ENCODE results near the gene MICAL2. TPM values are rescaled to one million over a fixed set of nuclear protein-coding genes. Genes with fewer than 3 reads are reported as not detected.

MICAL2 gene
- total RNA-seq, 4 donors from 2014 or later = 195 to 499 (median 259) TPM

- intact Hi-C loops (cut with DNase I) = no loop called here
Observed at GRCh38 chr11:12074529-12075195, 35.7 kb upstream of the MICAL2 start.

GRCh38 chr11:12075291-12075690 is 35.1 kb upstream of the MICAL2 start:
- Histone ChIP-seq H3K27ac (replicated peaks in 1 of 4) (peak overlapping the region; percentile 85 to 91 (median 88)), H3K4me3 (no peak overlapping the region), H3K4me1 (peaks cover 11 to 61% (median 48%) of the 10 kb centered on the region in 4 donors), H3K27me3 (no peaks in the 10 kb centered on the region), H3K36me3 (no peaks in the 10 kb centered on the region), H3K9me3 (no peaks in the 10 kb centered on the region)
- TF ChIP-seq EP300 (IDR thresholded peaks at IDR 0.05) (no peak), POLR2A (IDR thresholded peaks at IDR 0.05; ENCODE audit: low read depth) (no peak), POLR2AphosphoS5 (IDR thresholded peaks at IDR 0.05) (no peak), CTCF (IDR thresholded peaks at IDR 0.05) (no peak)
- 89% methylated on average over 3 of the region's 3 CpGs for WGBS
- no peak for DNase-seq (ENCODE audit: extremely low spot score)
- intact Hi-C loops (cut with DNase I) = no loop called here

More at GRCh38 chr11:12074529-12075195, 35.7 kb upstream of the MICAL2 start:
- TF ChIP-seq EP300 (IDR thresholded peaks at IDR 0.05) = no peak
- TF ChIP-seq POLR2A (IDR thresholded peaks at IDR 0.05; ENCODE audit: low read depth) = no peak
- TF ChIP-seq CTCF (IDR thresholded peaks at IDR 0.05) = no peak
- TF ChIP-seq POLR2AphosphoS5 (IDR thresholded peaks at IDR 0.05) = no peak
- H3K36me3 ChIP-seq = no peaks in the 10 kb centered on the region
- H3K9me3 ChIP-seq = no peaks in the 10 kb centered on the region
- H3K4me1 ChIP-seq = peaks cover 11 to 61% (median 46%) of the 10 kb centered on the region in 4 donors
- H3K27ac ChIP-seq (replicated peaks in 1 of 4) = peak overlapping the region; percentile 11 to 89 (median 86)
- 87% methylated on average over 3 of the region's 6 CpGs for WGBS
- DNase-seq (ENCODE audit: extremely low spot score) = no peak
- no peak overlapping the region for H3K4me3 ChIP-seq
- no peaks in the 10 kb centered on the region for H3K27me3 ChIP-seq

- 48% methylated on average over 11 of the region's 15 CpGs for WGBS
- Histone ChIP-seq H3K4me1 (peaks cover 11 to 55% (median 43%) of the 10 kb centered on the region in 4 donors), H3K27ac (replicated peaks in 1 of 4) (peak overlapping the region; percentile 85 to 91 (median 88)), H3K9me3 (no peaks in the 10 kb centered on the region), H3K27me3 (no peaks in the 10 kb centered on the region), H3K4me3 (peak overlapping the region in 1 of 4 donors; percentile 34), H3K36me3 (no peaks in the 10 kb centered on the region)
- intact Hi-C loops (cut with DNase I) = no loop called here
- no peak for DNase-seq (ENCODE audit: extremely low spot score)
- no peak for TF ChIP-seq CTCF (IDR thresholded peaks at IDR 0.05)
- TF ChIP-seq POLR2AphosphoS5 (IDR thresholded peaks at IDR 0.05) = peak; percentile 88 to 91
- TF ChIP-seq POLR2A (IDR thresholded peaks at IDR 0.05; ENCODE audit: low read depth) = no peak
- peak; percentile 97 for TF ChIP-seq EP300 (IDR thresholded peaks at IDR 0.05)
Observed at GRCh38 chr11:12075822-12076821, 34.3 kb upstream of the MICAL2 start.

GRCh38 chr11:12076840-12077534 is 33.4 kb upstream of the MICAL2 start:
- TF ChIP-seq CTCF (IDR thresholded peaks at IDR 0.05) (no peak), POLR2AphosphoS5 (IDR thresholded peaks at IDR 0.05) (no peak), EP300 (IDR thresholded peaks at IDR 0.05) (no peak), POLR2A (IDR thresholded peaks at IDR 0.05; ENCODE audit: low read depth) (no peak)
- DNase-seq (ENCODE audit: extremely low spot score) = no peak
- H3K4me1 ChIP-seq = peaks cover 11 to 54% (median 43%) of the 10 kb centered on the region in 4 donors
- H3K36me3 ChIP-seq = no peaks in the 10 kb centered on the region
- 87% methylated on average over 4 of the region's 4 CpGs for WGBS
- H3K27me3 ChIP-seq = no peaks in the 10 kb centered on the region
- no peaks in the 10 kb centered on the region for H3K9me3 ChIP-seq
- H3K27ac ChIP-seq (replicated peaks in 1 of 4) = peak overlapping the region; percentile 85 to 91 (median 88)
- peak overlapping the region in 1 of 4 donors; percentile 34 for H3K4me3 ChIP-seq
- intact Hi-C loops (cut with DNase I) = no loop called here

Measured in esophagus muscularis mucosa (tissue), 4 donors.